ENCODE measurements around the gene PEX10.

The PEX10 gene

DNA sequence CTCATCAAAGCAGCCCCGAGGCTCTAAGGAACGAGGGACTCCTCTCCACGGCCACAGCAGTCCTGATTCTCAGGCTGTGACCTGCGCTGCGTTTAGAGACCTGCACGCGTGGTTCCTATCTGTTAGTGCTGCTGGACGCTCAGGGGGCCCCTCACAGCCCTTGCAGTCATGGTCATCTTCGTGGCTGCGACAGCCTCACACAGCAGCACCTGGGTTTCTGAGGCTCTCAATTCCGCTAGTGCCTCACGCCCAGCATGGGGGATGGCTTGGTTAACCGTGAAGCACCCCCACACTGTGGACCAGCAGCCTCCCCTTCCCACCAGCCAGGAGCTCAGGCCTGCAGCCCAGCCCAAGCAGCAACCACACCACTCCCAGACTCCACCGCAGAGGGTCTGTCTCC lies 28.8 kb downstream of the PEX10 start:
- no peak overlapping the region for H3K4me3 ChIP-seq (ENCODE audit: low read length)
- H3K9me3 ChIP-seq (replicated peaks; ENCODE audit: low read length), result no peaks in the 10 kb centered on the region
- no peak overlapping the region for H3K9ac ChIP-seq (ENCODE audit: low read depth, low read length)
- no peaks in the 10 kb centered on the region for H3K27me3 ChIP-seq (ENCODE audit: control insufficient read depth, insufficient read depth, low read length)
- H3K4me1 ChIP-seq (ENCODE audit: control insufficient read depth, insufficient read depth, low read length), result no peaks in the 10 kb centered on the region
- no peaks in the 10 kb centered on the region for H3K36me3 ChIP-seq (ENCODE audit: insufficient read depth, low read length)
- no peak overlapping the region for H3K4me2 ChIP-seq (ENCODE audit: low read length)

- Histone ChIP-seq H3K4me3 (ENCODE audit: low read length) (no peak overlapping the region), H3K9ac (ENCODE audit: low read depth, low read length) (no peak overlapping the region), H3K36me3 (ENCODE audit: insufficient read depth, low read length) (no peaks in the 10 kb centered on the region), H3K4me2 (ENCODE audit: low read length) (no peak overlapping the region), H3K27me3 (ENCODE audit: control insufficient read depth, insufficient read depth, low read length) (no peaks in the 10 kb centered on the region), H3K9me3 (replicated peaks; ENCODE audit: low read length) (no peaks in the 10 kb centered on the region), H3K4me1 (ENCODE audit: control insufficient read depth, insufficient read depth, low read length) (no peaks in the 10 kb centered on the region)
Observed at GRCh38 chr1:2382621-2383361, 29.6 kb downstream of the PEX10 start.

- no peak overlapping the region for H3K4me3 ChIP-seq (ENCODE audit: low read length)
Observed at GRCh38 chr1:2381741-2382620, 30.4 kb downstream of the PEX10 start.

GRCh38 chr1:2380816-2381591 lies 31.4 kb downstream of the PEX10 start:
- H3K36me3 ChIP-seq (ENCODE audit: insufficient read depth, low read length), result no peaks in the 10 kb centered on the region
- no peak overlapping the region for H3K4me3 ChIP-seq (ENCODE audit: low read length)
- no peak overlapping the region for H3K9ac ChIP-seq (ENCODE audit: low read depth, low read length)
- no peaks in the 10 kb centered on the region for H3K4me1 ChIP-seq (ENCODE audit: control insufficient read depth, insufficient read depth, low read length)
- H3K4me2 ChIP-seq (ENCODE audit: low read length), result no peak overlapping the region
- H3K27me3 ChIP-seq (ENCODE audit: control insufficient read depth, insufficient read depth, low read length), result no peaks in the 10 kb centered on the region
- H3K9me3 ChIP-seq (replicated peaks; ENCODE audit: low read length), result no peaks in the 10 kb centered on the region

More at GRCh38 chr1:2381741-2382620, 30.4 kb downstream of the PEX10 start:
- Histone ChIP-seq H3K27me3 (ENCODE audit: control insufficient read depth, insufficient read depth, low read length) (no peaks in the 10 kb centered on the region), H3K9ac (ENCODE audit: low read depth, low read length) (no peak overlapping the region), H3K36me3 (ENCODE audit: insufficient read depth, low read length) (no peaks in the 10 kb centered on the region), H3K9me3 (replicated peaks; ENCODE audit: low read length) (no peaks in the 10 kb centered on the region), H3K4me1 (ENCODE audit: control insufficient read depth, insufficient read depth, low read length) (no peaks in the 10 kb centered on the region), H3K4me2 (ENCODE audit: low read length) (no peak overlapping the region)

DNA sequence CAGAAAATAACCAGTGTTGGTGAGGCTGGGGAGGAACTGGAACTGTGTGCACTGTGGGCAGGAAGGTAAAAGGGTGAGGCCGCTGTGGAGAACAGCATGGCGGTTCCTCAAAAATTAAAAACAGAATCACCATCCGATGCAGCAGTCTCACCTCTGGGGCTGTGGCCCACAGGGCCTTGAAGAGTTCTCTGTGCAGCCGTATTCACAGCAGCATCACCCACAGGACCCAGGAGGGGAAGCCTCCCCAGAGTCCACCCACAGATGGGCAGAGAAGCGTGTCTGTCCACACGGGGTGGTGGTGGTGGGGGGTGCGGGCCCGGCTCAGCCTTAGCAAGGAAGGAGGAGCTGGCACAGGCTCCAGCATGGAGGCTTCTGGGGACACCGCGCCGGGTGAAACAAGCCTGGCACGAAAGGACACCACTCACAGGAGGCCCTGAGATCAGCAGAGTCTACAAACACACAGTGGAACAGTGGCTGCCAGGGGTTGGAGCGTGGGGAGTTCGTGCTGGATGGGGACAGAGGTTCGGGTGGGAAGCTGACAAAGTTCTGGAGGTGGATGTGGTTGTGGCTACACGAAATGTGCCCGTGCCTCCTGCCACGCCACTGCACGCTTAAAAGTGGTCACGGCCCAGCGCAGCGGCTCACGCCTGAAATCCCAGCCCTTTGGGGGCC lies 32.5 kb downstream of the PEX10 start:
- Histone ChIP-seq H3K4me3 (ENCODE audit: low read length) (no peak overlapping the region), H3K9me3 (replicated peaks; ENCODE audit: low read length) (no peaks in the 10 kb centered on the region), H3K4me2 (ENCODE audit: low read length) (no peak overlapping the region), H3K9ac (ENCODE audit: low read depth, low read length) (no peak overlapping the region), H3K4me1 (ENCODE audit: control insufficient read depth, insufficient read depth, low read length) (no peaks in the 10 kb centered on the region), H3K27me3 (ENCODE audit: control insufficient read depth, insufficient read depth, low read length) (no peaks in the 10 kb centered on the region), H3K36me3 (ENCODE audit: insufficient read depth, low read length) (no peaks in the 10 kb centered on the region)

DNA sequence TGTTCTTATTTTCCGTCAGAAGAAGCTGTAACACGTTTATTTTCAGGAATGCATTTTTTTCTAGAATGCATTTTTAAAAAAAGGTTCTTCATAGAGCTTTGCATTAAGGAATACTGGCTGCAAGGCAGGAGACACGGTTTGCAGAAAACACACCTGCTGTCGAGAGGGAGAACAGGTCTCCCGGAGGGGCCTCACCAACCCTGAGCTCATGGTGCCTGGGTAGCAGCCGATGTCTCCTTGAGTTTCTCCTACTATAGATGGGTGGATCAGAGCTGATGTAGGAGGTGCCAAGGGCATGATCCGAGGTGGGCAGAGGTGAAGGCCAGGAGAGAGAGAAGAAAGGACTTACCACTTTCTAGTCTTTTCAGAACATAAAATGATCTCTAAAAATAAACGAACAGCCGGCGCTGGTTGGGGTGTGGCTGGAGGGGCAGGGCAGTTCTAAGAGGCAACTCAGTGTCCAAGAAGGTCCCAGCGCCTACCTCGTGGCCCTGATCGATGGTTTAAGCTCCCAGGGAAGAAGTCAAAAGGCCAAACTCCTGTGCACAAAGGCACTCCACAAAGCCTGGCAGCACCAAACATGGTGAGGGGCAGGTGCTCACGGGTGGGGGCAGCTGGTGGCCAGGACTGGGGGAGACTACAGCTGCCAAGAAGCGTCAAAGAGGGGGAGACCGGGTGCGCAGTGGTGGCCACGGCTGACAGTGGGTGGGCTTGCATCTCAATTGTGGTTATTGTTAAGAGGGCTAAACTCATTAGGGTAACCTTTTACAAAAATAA lies 33.2 kb downstream of the PEX10 start:
- Histone ChIP-seq H3K36me3 (ENCODE audit: insufficient read depth, low read length) (no peaks in the 10 kb centered on the region), H3K4me3 (ENCODE audit: low read length) (no peak overlapping the region), H3K9me3 (replicated peaks; ENCODE audit: low read length) (no peaks in the 10 kb centered on the region), H3K27me3 (ENCODE audit: control insufficient read depth, insufficient read depth, low read length) (no peaks in the 10 kb centered on the region), H3K4me2 (ENCODE audit: low read length) (no peak overlapping the region), H3K4me1 (ENCODE audit: control insufficient read depth, insufficient read depth, low read length) (no peaks in the 10 kb centered on the region), H3K9ac (ENCODE audit: low read depth, low read length) (no peak overlapping the region)

- H3K4me2 ChIP-seq (ENCODE audit: low read length), result no peak overlapping the region
- no peak overlapping the region for H3K9ac ChIP-seq (ENCODE audit: low read depth, low read length)
- no peaks in the 10 kb centered on the region for H3K9me3 ChIP-seq (replicated peaks; ENCODE audit: low read length)
- H3K36me3 ChIP-seq (ENCODE audit: insufficient read depth, low read length), result no peaks in the 10 kb centered on the region
- H3K4me1 ChIP-seq (ENCODE audit: control insufficient read depth, insufficient read depth, low read length), result no peaks in the 10 kb centered on the region
- no peak overlapping the region for H3K4me3 ChIP-seq (ENCODE audit: low read length)
- no peaks in the 10 kb centered on the region for H3K27me3 ChIP-seq (ENCODE audit: control insufficient read depth, insufficient read depth, low read length)
Observed at GRCh38 chr1:2378441-2378851, 33.9 kb downstream of the PEX10 start.

- Histone ChIP-seq H3K36me3 (ENCODE audit: insufficient read depth, low read length) (no peaks in the 10 kb centered on the region), H3K4me2 (ENCODE audit: low read length) (no peak overlapping the region), H3K4me1 (ENCODE audit: control insufficient read depth, insufficient read depth, low read length) (no peaks in the 10 kb centered on the region), H3K9ac (ENCODE audit: low read depth, low read length) (no peak overlapping the region), H3K27me3 (ENCODE audit: control insufficient read depth, insufficient read depth, low read length) (no peaks in the 10 kb centered on the region), H3K9me3 (replicated peaks; ENCODE audit: low read length) (no peaks in the 10 kb centered on the region), H3K4me3 (ENCODE audit: low read length) (no peak overlapping the region)
Observed at GRCh38 chr1:2377751-2378440, 34.5 kb downstream of the PEX10 start.

DNA sequence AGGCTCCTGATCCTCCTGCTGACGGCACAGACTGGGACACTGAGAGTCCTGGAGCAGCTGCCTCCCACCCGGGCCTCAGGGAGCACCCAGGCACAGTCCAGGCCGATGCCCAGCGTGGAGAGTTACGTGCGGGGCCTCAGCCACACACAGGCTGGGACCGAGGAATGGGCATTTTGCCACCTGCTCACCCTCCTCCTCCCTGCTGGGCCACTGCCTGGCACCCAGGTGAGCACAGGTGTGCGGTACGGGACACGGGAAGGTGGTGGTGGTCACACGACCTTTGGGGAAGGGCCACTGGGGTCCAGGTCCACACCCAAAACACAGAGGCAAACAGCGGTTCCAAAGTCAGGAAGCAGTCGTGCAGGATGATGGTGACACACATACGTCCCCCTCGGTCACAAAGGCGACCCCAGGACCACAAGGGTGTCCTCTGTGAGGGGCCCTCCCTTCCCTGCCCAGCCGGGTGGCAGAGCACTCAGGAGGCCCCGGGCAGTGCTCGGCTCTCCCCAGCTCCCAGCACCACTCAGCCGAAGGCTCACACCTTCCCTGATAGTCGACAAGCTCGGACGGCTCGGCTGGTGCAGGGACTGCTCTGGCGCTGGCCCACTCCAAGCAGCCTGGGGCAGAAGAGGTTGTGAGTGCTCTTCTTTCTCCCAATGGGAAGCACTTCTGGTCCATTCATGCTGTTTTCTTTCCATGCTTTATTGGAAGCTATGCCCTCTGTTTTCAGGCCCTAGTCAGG lies 35.3 kb downstream of the PEX10 start:
- no peaks in the 10 kb centered on the region for H3K4me1 ChIP-seq (ENCODE audit: control insufficient read depth, insufficient read depth, low read length)
- H3K9ac ChIP-seq (ENCODE audit: low read depth, low read length), result no peak overlapping the region
- no peak overlapping the region for H3K4me3 ChIP-seq (ENCODE audit: low read length)
- H3K27me3 ChIP-seq (ENCODE audit: control insufficient read depth, insufficient read depth, low read length), result no peaks in the 10 kb centered on the region
- no peaks in the 10 kb centered on the region for H3K36me3 ChIP-seq (ENCODE audit: insufficient read depth, low read length)
- no peak overlapping the region for H3K4me2 ChIP-seq (ENCODE audit: low read length)
- no peaks in the 10 kb centered on the region for H3K9me3 ChIP-seq (replicated peaks; ENCODE audit: low read length)

Measured in skeletal muscle satellite cell (primary cell).